WTC11 (cell line): Measurements from ENCODE around the gene OXSM. TPM values are rescaled to one million over a fixed set of nuclear protein-coding genes. Genes with fewer than 3 reads are reported as not detected.

Experiments used
- ATAC-seq: fragments of 200-7000 bp; cut with Tn5 transposase; 2 replicates; pipeline ENCODE4 v1.10.0; 2021; ENCODE audit warnings: mild to moderate bottlenecking, moderate library complexity
- CTCF ChIA-PET: fragments of 300-600 bp; sonication (Branson Sonifier 250); formaldehyde crosslinking; loops from one replicate; lab custom pipeline; 2021; ENCODE audit warnings: antibody characterized with exemption; lab: Charles Lee
- POLR2A ChIA-PET: fragments of 350-600 bp; sonication (Branson Sonifier 250); formaldehyde crosslinking; loops from one replicate; lab custom pipeline; 2021; ENCODE audit warnings: antibody characterized with exemption; lab: Charles Lee
- DNase-seq: peaks from one replicate; pipeline ENCODE4 v3.0.0; 2021; ENCODE audit warnings: low spot score
- H3K27ac Mint-ChIP-seq: 2 replicates; pipeline ENCODE4 v1.8.0; 2021; ENCODE audit warnings: mixed read lengths
- H3K27me3 Mint-ChIP-seq: 2 replicates; pipeline ENCODE4 v1.8.0; 2021; ENCODE audit warnings: low read depth, mild to moderate bottlenecking, moderate library complexity, mixed read lengths
- H3K36me3 Mint-ChIP-seq: 2 replicates; pipeline ENCODE4 v1.8.0; 2021; ENCODE audit warnings: mixed read lengths
- H3K4me1 Mint-ChIP-seq: 2 replicates; pipeline ENCODE4 v1.8.0; 2022; ENCODE audit warnings: mixed read lengths
- H3K4me3 Mint-ChIP-seq: 2 replicates; pipeline ENCODE4 v1.8.0; 2021; ENCODE audit warnings: mild to moderate bottlenecking, moderate library complexity, mixed read lengths
- H3K9me3 Mint-ChIP-seq: 2 replicates; pipeline ENCODE4 v1.8.0; 2021; ENCODE audit warnings: mixed read lengths
- CREB1 ChIP-seq: sonication (generic); formaldehyde crosslinking; IDR thresholded peaks from 2 replicates; pipeline ENCODE4 v1.8.0; 2023; ENCODE audit warnings: mild to moderate bottlenecking, missing genetic modification reagents
- CREM ChIP-seq: sonication (generic); formaldehyde crosslinking; IDR thresholded peaks from 2 replicates; pipeline ENCODE4 v1.8.1; 2022; ENCODE audit warnings: mild to moderate bottlenecking, missing genetic modification reagents, moderate library complexity
- ELF4 ChIP-seq: sonication (generic); formaldehyde crosslinking; IDR thresholded peaks from 2 replicates; pipeline ENCODE4 v1.8.1; 2022; ENCODE audit warnings: low read depth, mild to moderate bottlenecking, moderate library complexity, missing genetic modification reagents
- GABPB1 ChIP-seq: sonication (generic); formaldehyde crosslinking; IDR thresholded peaks from 2 replicates; pipeline ENCODE4 v1.8.1; 2023; ENCODE audit warnings: mild to moderate bottlenecking, missing genetic modification reagents
- GRHL2 ChIP-seq: fragments of 250-450 bp; sonication (Bioruptor Pico); IDR thresholded peaks from 2 replicates; pipeline ENCODE4 v1.8.0; 2022; ENCODE audit warnings: mild to moderate bottlenecking, moderate library complexity; ENCODE audit not compliant: insufficient replicate concordance, severe bottlenecking
- JAZF1 ChIP-seq: fragments of 250-450 bp; sonication (Bioruptor Pico); IDR thresholded peaks from 2 replicates; pipeline ENCODE4 v1.9.0; 2021; ENCODE audit warnings: moderate library complexity, mild to moderate bottlenecking, inconsistent platforms
- MLX ChIP-seq: sonication (generic); formaldehyde crosslinking; IDR thresholded peaks from 2 replicates; pipeline ENCODE4 v1.8.1; 2023; ENCODE audit warnings: mild to moderate bottlenecking, missing genetic modification reagents, moderate library complexity
- NFYB ChIP-seq: sonication (generic); formaldehyde crosslinking; conservative IDR thresholded peaks from 2 replicates; pipeline ENCODE4 v1.8.0; 2022; ENCODE audit warnings: low read depth, missing genetic modification reagents
- PREB ChIP-seq: sonication (generic); formaldehyde crosslinking; IDR thresholded peaks from 2 replicates; pipeline ENCODE4 v1.8.1; 2022; ENCODE audit warnings: mild to moderate bottlenecking, missing genetic modification reagents, moderate library complexity, borderline replicate concordance
- RELA ChIP-seq: sonication (generic); formaldehyde crosslinking; IDR thresholded peaks from 2 replicates; pipeline ENCODE4 v1.8.1; 2022; ENCODE audit warnings: missing genetic modification reagents, mild to moderate bottlenecking, borderline replicate concordance
- SP1 ChIP-seq: sonication (generic); formaldehyde crosslinking; conservative IDR thresholded peaks from 2 replicates; pipeline ENCODE4 v1.8.1; 2022; ENCODE audit warnings: missing genetic modification reagents
- TCF7 ChIP-seq: sonication (generic); formaldehyde crosslinking; IDR thresholded peaks from 2 replicates; pipeline ENCODE4 v1.8.0; 2022; ENCODE audit warnings: mild to moderate bottlenecking, low read depth, missing genetic modification reagents, moderate library complexity
- TEAD4 ChIP-seq: sonication (generic); formaldehyde crosslinking; IDR thresholded peaks from 2 replicates; pipeline ENCODE4 v1.8.0; 2022; ENCODE audit warnings: mild to moderate bottlenecking, missing genetic modification reagents
- ZNF423 ChIP-seq: fragments of 250-450 bp; sonication (Bioruptor Pico); IDR thresholded peaks from 2 replicates; pipeline ENCODE4 v2.1.2; 2022; ENCODE audit warnings: mild to moderate bottlenecking, moderate library complexity
- ZNF532 ChIP-seq: fragments of 250-450 bp; sonication (Bioruptor Pico); IDR thresholded peaks from 2 replicates; pipeline ENCODE4 v1.9.0; 2021; ENCODE audit warnings: mild to moderate bottlenecking, borderline replicate concordance
- ZNF671 ChIP-seq: fragments of 250-450 bp; sonication (Bioruptor Pico); IDR thresholded peaks from 2 replicates; pipeline ENCODE4 v1.8.0; 2021; ENCODE audit warnings: mild to moderate bottlenecking
- total RNA-seq: library from RNA; stranded (reverse); gene quantifications from 3 replicates; pipeline ENCODE4 v1.2.3, GENCODE V29; 2021
- TF ChIP-seq, protein P1 (sequence below): sonication (generic); formaldehyde crosslinking; IDR thresholded peaks from 2 replicates; pipeline ENCODE4 v1.8.0; 2022; ENCODE audit warnings: mild to moderate bottlenecking, missing genetic modification reagents
- TF ChIP-seq, protein P2 (sequence below): fragments of 250-450 bp; sonication (Bioruptor Pico); IDR thresholded peaks from 2 replicates; pipeline ENCODE4 v1.9.0; 2021; ENCODE audit warnings: mild to moderate bottlenecking
- TF ChIP-seq, protein P3 (sequence below): sonication (generic); formaldehyde crosslinking; conservative IDR thresholded peaks from 2 replicates; pipeline ENCODE4 v1.8.1; 2023; ENCODE audit warnings: mild to moderate bottlenecking, low read depth, missing genetic modification reagents, moderate library complexity
- TF ChIP-seq, protein P4 (sequence below): sonication (generic); formaldehyde crosslinking; IDR thresholded peaks from 2 replicates; pipeline ENCODE4 v1.8.1; 2023; ENCODE audit warnings: mild to moderate bottlenecking, missing genetic modification reagents, moderate library complexity

OXSM gene
- total RNA-seq, 1 experiment from 2014 or later, result 2.7 TPM

DNA sequence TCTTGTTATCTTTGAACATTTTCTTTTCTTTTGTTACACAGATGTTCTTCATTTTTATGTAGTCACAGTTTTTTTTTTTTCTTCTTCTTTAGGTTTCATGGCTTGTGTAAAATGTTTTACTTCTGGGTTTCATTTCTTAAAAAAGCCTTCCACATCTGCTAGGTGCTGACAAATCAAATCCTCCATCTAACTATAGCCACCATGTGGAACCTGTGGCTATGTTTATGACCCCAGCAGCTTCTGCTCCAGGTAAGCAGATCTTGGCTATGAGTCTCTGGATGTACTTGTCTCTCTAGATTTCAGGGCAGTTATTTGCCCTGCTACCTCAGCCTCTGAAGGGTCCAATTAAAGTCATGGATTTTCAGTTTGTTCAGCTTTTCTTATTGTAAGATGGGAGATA lies 44.5 kb downstream of the OXSM start:
- Mint-ChIP-seq H3K27ac (no peak overlapping the region), H3K27me3 (no peaks in the 10 kb centered on the region; the same call in 1 of the 2 replicates), H3K9me3 (no peaks in the 10 kb centered on the region; the same call in 1 of the 2 replicates), H3K36me3 (no peaks in the 10 kb centered on the region), H3K4me1 (peaks cover 9% of the 10 kb centered on the region), H3K4me3 (no peak overlapping the region)
- CTCF ChIA-PET, result no interaction called here
- POLR2A ChIA-PET, result no interaction called here
- ATAC-seq (no peak), DNase-seq (no peak)
- TF ChIP-seq CREM (CRISPR knock-in tag), result no peak
- no peak for TF ChIP-seq RELA (CRISPR knock-in tag)
- no peak for TF ChIP-seq GRHL2 (CRISPR knock-in tag)
- TF ChIP-seq, protein P1, sequence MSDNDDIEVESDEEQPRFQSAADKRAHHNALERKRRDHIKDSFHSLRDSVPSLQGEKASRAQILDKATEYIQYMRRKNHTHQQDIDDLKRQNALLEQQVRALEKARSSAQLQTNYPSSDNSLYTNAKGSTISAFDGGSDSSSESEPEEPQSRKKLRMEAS, result no peak
- TF ChIP-seq, protein P2, sequence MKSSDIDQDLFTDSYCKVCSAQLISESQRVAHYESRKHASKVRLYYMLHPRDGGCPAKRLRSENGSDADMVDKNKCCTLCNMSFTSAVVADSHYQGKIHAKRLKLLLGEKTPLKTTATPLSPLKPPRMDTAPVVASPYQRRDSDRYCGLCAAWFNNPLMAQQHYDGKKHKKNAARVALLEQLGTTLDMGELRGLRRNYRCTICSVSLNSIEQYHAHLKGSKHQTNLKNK (CRISPR knock-in tag), result no peak
- TF ChIP-seq JAZF1, result no peak
- no peak for TF ChIP-seq ZNF423 (CRISPR knock-in tag)
- TF ChIP-seq, protein P3, sequence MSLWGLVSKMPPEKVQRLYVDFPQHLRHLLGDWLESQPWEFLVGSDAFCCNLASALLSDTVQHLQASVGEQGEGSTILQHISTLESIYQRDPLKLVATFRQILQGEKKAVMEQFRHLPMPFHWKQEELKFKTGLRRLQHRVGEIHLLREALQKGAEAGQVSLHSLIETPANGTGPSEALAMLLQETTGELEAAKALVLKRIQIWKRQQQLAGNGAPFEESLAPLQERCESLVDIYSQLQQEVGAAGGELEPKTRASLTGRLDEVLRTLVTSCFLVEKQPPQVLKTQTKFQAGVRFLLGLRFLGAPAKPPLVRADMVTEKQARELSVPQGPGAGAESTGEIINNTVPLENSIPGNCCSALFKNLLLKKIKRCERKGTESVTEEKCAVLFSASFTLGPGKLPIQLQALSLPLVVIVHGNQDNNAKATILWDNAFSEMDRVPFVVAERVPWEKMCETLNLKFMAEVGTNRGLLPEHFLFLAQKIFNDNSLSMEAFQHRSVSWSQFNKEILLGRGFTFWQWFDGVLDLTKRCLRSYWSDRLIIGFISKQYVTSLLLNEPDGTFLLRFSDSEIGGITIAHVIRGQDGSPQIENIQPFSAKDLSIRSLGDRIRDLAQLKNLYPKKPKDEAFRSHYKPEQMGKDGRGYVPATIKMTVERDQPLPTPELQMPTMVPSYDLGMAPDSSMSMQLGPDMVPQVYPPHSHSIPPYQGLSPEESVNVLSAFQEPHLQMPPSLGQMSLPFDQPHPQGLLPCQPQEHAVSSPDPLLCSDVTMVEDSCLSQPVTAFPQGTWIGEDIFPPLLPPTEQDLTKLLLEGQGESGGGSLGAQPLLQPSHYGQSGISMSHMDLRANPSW (CRISPR knock-in tag), result no peak
- no peak for TF ChIP-seq SP1 (CRISPR knock-in tag)
- TF ChIP-seq ZNF671, result no peak
- TF ChIP-seq, protein P4, sequence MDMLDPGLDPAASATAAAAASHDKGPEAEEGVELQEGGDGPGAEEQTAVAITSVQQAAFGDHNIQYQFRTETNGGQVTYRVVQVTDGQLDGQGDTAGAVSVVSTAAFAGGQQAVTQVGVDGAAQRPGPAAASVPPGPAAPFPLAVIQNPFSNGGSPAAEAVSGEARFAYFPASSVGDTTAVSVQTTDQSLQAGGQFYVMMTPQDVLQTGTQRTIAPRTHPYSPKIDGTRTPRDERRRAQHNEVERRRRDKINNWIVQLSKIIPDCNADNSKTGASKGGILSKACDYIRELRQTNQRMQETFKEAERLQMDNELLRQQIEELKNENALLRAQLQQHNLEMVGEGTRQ (CRISPR knock-in tag), result no peak
- TF ChIP-seq TEAD4, result no peak
- no peak for TF ChIP-seq ZNF532 (CRISPR knock-in tag)
- TF ChIP-seq PREB (CRISPR knock-in tag), result no peak
- TF ChIP-seq MLX, result no peak
- TF ChIP-seq NFYB, result no peak
- TF ChIP-seq GABPB1 (CRISPR knock-in tag), result no peak
- TF ChIP-seq TCF7, result no peak
- no peak for TF ChIP-seq CREB1
- TF ChIP-seq ELF4 (CRISPR knock-in tag), result no peak
